Neural crest cell (in vitro differentiated cells): ENCODE measurements around the gene BICDL1. TPM values are rescaled to one million over a fixed set of nuclear protein-coding genes. Genes with fewer than 3 reads are reported as not detected.
"Not testable (repeated sequence)": the region's sequence is repeated elsewhere in the genome, so short reads cannot be mapped to it uniquely, and the experiment has no call there.

ENCODE experiments used
- DNase-seq: peaks from one replicate; pipeline ENCODE4 v3.0.0; 2021; ENCODE audit warnings: low read depth, mixed read lengths, low spot score
- H3K27ac Mint-ChIP-seq: one replicate; pipeline ENCODE4 v1.8.0; 2021; ENCODE audit warnings: mild to moderate bottlenecking, mixed read lengths; ENCODE audit not compliant: unreplicated experiment
- H3K27me3 Mint-ChIP-seq: 2 replicates; pipeline ENCODE4 v1.8.0; 2021; ENCODE audit warnings: low read depth, mild to moderate bottlenecking, mixed read lengths
- H3K36me3 Mint-ChIP-seq: 2 replicates; pipeline ENCODE4 v1.8.0; 2021; ENCODE audit warnings: low read depth, mild to moderate bottlenecking, mixed read lengths
- H3K4me1 Mint-ChIP-seq: 2 replicates; pipeline ENCODE4 v1.8.0; 2021; ENCODE audit warnings: mixed read lengths
- H3K4me3 Mint-ChIP-seq: one replicate; pipeline ENCODE4 v1.8.0; 2021; ENCODE audit warnings: mild to moderate bottlenecking, mixed read lengths
- H3K9me3 Mint-ChIP-seq: 2 replicates; pipeline ENCODE4 v1.8.0; 2021; ENCODE audit warnings: mixed read lengths
- total RNA-seq: library from RNA; stranded (reverse); gene quantifications from 2 replicates; pipeline ENCODE4 v1.2.1, GENCODE V29; 2021
- TF ChIP-seq, protein P1 (sequence below): fragments of 200-600 bp; sonication (generic); conservative IDR thresholded peaks from 2 replicates; pipeline ENCODE4 v1.5.0; 2021; ENCODE audit warnings: antibody characterized with exemption, mild to moderate bottlenecking

Gene BICDL1
- total RNA-seq, 1 donor from 2014 or later = 6.3 TPM

DNA sequence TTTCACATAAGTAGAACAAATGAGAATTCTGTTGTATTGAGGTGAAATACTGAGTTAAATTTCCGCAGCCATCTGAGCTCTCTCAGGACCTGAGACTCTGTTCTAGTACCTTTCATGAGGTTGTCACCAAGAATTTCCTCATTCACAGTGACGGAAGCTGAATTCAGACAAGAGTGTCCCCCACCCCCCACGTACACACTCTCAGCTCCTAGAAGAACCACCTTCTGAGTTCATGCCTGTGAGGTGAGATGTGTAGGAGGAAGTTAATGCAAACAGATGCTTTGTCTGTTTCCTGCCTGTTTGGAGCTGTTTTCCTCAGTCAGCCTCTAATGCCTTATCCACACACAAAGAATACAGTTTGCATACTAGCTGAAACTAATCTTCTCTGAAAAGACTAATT, 18.2 kb downstream of the BICDL1 start:
- H3K9me3 Mint-ChIP-seq = no peaks in the 10 kb centered on the region
- no peak overlapping the region for H3K4me3 Mint-ChIP-seq
- H3K27ac Mint-ChIP-seq = no peak overlapping the region
- no peaks in the 10 kb centered on the region for H3K27me3 Mint-ChIP-seq
- no peak for DNase-seq
- peaks cover 5% of the 10 kb centered on the region for H3K4me1 Mint-ChIP-seq
- TF ChIP-seq, protein P1, sequence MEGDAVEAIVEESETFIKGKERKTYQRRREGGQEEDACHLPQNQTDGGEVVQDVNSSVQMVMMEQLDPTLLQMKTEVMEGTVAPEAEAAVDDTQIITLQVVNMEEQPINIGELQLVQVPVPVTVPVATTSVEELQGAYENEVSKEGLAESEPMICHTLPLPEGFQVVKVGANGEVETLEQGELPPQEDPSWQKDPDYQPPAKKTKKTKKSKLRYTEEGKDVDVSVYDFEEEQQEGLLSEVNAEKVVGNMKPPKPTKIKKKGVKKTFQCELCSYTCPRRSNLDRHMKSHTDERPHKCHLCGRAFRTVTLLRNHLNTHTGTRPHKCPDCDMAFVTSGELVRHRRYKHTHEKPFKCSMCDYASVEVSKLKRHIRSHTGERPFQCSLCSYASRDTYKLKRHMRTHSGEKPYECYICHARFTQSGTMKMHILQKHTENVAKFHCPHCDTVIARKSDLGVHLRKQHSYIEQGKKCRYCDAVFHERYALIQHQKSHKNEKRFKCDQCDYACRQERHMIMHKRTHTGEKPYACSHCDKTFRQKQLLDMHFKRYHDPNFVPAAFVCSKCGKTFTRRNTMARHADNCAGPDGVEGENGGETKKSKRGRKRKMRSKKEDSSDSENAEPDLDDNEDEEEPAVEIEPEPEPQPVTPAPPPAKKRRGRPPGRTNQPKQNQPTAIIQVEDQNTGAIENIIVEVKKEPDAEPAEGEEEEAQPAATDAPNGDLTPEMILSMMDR = no peak
- no peaks in the 10 kb centered on the region for H3K36me3 Mint-ChIP-seq

DNA sequence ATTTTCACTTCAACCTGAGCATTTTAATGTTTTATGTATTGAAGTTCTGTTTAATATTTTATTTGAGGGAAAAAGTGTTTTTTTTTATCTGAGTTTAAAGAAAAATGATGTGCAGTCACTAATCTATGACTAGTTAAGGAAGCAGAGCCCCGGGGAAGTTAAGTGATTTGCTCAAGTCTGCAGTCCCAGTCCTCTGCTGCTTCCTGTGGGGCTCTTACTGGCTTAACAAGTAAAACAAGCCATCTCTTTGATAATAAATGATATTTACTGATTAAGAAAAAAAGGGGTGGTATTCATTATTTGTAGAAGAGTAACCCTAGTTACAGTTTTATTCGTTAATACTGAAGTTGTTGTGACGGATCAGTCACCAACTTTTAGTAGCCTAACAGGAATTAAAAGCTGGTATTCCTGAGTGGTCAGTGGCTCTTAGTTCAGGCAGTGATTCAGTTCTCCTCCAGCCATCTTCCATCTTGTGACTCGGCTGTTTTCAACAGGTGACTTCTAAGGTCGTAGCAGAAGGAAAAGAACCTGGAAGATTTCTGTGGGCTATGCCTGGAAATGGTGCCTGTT, 21.7 kb downstream of the BICDL1 start:
- H3K27ac Mint-ChIP-seq = no peak overlapping the region
- H3K36me3 Mint-ChIP-seq = no peaks in the 10 kb centered on the region
- DNase-seq = no peak
- no peak overlapping the region for H3K4me3 Mint-ChIP-seq
- H3K4me1 Mint-ChIP-seq = peaks cover 8% of the 10 kb centered on the region
- TF ChIP-seq, protein P1 = no peak
- H3K27me3 Mint-ChIP-seq = no peaks in the 10 kb centered on the region
- H3K9me3 Mint-ChIP-seq = no peaks in the 10 kb centered on the region

DNA sequence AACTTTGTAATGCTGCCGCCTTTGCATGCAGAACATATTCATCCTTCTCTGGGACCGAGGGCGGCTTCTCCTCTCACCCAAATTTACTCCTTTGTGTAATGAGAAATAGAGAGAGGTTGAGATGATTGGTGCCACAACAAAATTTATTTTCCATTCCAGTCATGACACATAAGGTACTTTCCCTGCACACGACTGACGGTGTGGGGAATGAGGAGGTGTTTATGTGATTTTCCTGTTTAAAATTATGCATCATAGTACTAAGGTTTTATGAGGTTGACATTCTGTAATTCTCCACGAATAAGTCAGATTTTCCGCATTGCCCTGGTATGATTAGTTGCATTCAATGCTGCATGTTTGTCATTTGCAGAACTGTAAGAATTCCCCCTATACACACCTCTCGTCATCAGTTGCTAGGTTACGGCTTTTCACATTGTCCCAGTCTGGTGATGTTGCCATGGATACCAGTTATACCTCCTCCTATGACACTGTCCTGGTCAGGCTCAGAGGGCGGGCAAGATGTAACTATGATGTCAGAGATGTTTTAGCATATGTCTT, 23.1 kb downstream of the BICDL1 start:
- TF ChIP-seq, protein P1 = no peak
- no peak overlapping the region for H3K27ac Mint-ChIP-seq
- peaks cover 8% of the 10 kb centered on the region for H3K4me1 Mint-ChIP-seq
- DNase-seq = peak; percentile 16
- no peaks in the 10 kb centered on the region for H3K27me3 Mint-ChIP-seq
- H3K36me3 Mint-ChIP-seq = no peaks in the 10 kb centered on the region
- H3K9me3 Mint-ChIP-seq = no peaks in the 10 kb centered on the region
- no peak overlapping the region for H3K4me3 Mint-ChIP-seq

DNA sequence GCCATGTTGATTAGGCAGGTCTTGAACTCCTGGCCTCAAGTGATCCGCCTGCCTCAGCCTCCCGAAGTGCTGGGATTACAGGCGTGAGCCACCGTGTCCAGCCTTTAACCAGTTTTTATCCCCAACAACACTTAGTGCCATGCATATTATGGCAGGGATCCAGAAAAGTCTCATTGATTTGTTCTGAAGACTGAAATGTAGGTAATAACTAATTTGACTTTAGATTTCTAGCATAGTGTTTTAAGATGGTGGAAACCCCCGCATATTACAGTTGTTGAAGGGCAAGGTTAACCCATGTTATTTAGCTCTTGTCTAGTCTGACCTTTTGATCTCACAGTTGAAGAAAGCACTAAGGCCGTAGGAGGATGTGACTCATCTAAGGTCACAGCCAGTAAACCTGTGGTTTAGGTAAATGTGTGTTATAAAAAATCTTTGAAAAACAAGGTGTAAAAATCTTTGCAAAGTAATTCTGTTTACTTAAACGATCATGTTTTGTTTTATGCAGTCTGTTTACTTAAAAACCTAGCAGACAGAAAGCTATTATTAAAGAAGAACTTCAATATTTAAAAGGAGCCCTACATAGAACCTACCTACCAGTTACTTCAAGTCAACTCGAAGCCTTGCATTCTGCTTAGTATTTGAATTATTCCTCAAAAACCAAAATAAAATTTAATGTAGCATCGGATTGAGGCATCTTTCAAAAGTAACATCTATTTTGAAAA, 24.8 kb downstream of the BICDL1 start:
- Mint-ChIP-seq H3K27ac (no peak overlapping the region), H3K4me1 (peaks cover 8% of the 10 kb centered on the region), H3K36me3 (no peaks in the 10 kb centered on the region), H3K4me3 (no peak overlapping the region), H3K27me3 (no peaks in the 10 kb centered on the region), H3K9me3 (no peaks in the 10 kb centered on the region)
- TF ChIP-seq, protein P1 = no peak
- DNase-seq = no peak

DNA sequence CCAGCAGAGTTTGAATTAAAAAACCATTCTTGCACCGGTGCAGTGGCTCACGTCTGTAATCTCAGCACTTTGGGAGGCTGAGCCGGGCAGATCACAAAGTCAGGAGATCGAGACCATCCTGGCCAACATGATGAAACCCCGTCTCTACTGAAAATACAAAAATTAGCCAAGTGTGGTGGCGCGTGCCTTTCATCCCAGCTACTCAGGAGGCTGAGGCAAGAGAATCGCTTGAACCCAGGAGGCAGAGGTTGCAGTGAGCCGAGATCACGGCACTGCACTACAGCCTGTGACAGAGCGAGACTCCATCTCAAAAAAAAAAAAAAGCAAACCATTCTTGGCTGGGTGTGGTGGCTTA, 25.3 kb downstream of the BICDL1 start:
- H3K4me1 Mint-ChIP-seq, H3K9me3 Mint-ChIP-seq, H3K27ac Mint-ChIP-seq, H3K27me3 Mint-ChIP-seq, DNase-seq, H3K36me3 Mint-ChIP-seq, H3K4me3 Mint-ChIP-seq: not testable (repeated sequence)

DNA sequence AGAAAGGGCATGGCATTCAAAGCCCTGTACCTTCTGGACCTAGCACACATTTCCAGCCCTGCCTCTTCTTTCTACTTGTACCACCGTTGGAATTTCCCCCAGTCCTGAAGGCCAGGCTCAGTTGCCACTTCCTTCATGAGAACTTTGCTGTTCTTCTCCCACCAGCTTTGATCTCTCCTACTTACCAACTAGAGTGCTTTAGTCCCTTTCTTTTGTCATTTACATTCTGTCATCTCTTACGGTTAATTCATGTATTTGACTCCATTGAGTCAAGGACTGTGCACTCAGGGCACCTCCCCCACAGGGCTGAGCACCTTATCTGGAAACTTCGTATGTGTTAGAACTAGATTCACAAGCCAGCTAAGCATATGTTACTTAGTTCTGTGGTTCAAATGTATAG, 26.3 kb downstream of the BICDL1 start:
- H3K27ac Mint-ChIP-seq = no peak overlapping the region

DNA sequence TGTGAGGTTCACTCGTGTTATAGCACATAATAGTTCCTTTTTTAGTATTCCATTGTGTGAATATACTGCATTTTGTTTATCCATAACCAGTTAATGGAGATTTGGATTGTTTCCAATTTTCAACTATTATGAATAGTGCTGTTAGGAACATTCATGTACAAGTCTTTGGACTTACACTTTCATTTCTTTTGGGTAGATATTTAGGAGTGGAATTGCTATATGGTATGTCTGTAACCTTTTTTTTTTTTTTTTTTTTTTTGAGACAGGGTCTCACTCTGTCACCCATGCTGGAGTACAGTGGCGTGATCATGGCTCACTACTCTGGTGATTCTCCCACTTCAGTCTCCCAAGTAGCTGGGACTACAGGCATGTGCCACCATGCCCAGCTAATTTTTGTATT, 27.2 kb downstream of the BICDL1 start:
- not testable (repeated sequence) for H3K27ac Mint-ChIP-seq, H3K36me3 Mint-ChIP-seq, H3K9me3 Mint-ChIP-seq, H3K27me3 Mint-ChIP-seq, DNase-seq, H3K4me1 Mint-ChIP-seq, H3K4me3 Mint-ChIP-seq

More for the DNA sequence above, 26.3 kb downstream of the BICDL1 start:
- Mint-ChIP-seq H3K36me3 (no peaks in the 10 kb centered on the region), H3K4me3 (no peak overlapping the region), H3K27me3 (no peaks in the 10 kb centered on the region), H3K9me3 (no peaks in the 10 kb centered on the region), H3K4me1 (peaks cover 8% of the 10 kb centered on the region)
- TF ChIP-seq, protein P1 = no peak
- DNase-seq = no peak
